GM18867 (cell line): ENCODE measurements around the gene C12orf75.

Experiments used
- ATAC-seq: cut with Tn5 transposase; IDR thresholded peaks from one replicate; pipeline ENCODE4 v1.9.1; 2021; ENCODE audit warnings: mild to moderate bottlenecking, moderate library complexity; ENCODE audit not compliant: unreplicated experiment

C12orf75 gene

GRCh38 chr12:105409279-105409678 lies 78.8 kb downstream of the C12orf75 start:
- no peak for ATAC-seq

GRCh38 chr12:105409801-105410471 lies 79.4 kb downstream of the C12orf75 start:
- ATAC-seq = no peak

GRCh38 chr12:105413911-105414487 lies 83.5 kb downstream of the C12orf75 start:
- no peak for ATAC-seq

- ATAC-seq = no peak
Observed at GRCh38 chr12:105417732-105418131, 87.2 kb downstream of the C12orf75 start.

GRCh38 chr12:105418229-105418628 lies 87.7 kb downstream of the C12orf75 start:
- ATAC-seq = no peak

GRCh38 chr12:105418821-105419291 lies 88.4 kb downstream of the C12orf75 start:
- ATAC-seq = no peak

- no peak for ATAC-seq
Observed at GRCh38 chr12:105419606-105420005, 89.1 kb downstream of the C12orf75 start.

- ATAC-seq = no peak
Observed at GRCh38 chr12:105420046-105420445, 89.6 kb downstream of the C12orf75 start.

- ATAC-seq = peak; percentile 65
Observed at GRCh38 chr12:105420659-105421240, 90.3 kb downstream of the C12orf75 start.
